COLO829 (cell line): Measurements from ENCODE around the gene PRELID3B.
"Not testable (repeated sequence)": the region's sequence is repeated elsewhere in the genome, so short reads cannot be mapped to it uniquely, and the experiment has no call there.

Experiments used
- DNase-seq: peaks from one replicate; pipeline ENCODE4 v3.0.0; 2012; ENCODE audit warnings: low spot score

PRELID3B gene

DNA sequence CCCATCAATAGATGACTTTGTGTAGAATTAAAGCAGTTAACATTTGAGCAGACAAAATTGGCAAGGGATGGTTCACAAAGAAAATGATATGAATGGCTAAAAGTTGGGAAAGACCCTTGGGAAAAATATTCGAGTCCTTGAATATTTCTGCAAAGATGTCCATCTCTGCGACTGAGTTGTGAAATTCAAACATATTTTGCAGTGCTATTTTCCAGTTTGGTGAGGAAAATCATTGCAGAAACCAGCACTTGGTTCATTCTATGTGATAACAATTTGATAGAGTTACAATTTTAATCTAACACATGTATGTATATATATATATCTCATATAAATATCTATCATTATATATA, 6.1 kb upstream of the PRELID3B start:
- no peak for DNase-seq

DNA sequence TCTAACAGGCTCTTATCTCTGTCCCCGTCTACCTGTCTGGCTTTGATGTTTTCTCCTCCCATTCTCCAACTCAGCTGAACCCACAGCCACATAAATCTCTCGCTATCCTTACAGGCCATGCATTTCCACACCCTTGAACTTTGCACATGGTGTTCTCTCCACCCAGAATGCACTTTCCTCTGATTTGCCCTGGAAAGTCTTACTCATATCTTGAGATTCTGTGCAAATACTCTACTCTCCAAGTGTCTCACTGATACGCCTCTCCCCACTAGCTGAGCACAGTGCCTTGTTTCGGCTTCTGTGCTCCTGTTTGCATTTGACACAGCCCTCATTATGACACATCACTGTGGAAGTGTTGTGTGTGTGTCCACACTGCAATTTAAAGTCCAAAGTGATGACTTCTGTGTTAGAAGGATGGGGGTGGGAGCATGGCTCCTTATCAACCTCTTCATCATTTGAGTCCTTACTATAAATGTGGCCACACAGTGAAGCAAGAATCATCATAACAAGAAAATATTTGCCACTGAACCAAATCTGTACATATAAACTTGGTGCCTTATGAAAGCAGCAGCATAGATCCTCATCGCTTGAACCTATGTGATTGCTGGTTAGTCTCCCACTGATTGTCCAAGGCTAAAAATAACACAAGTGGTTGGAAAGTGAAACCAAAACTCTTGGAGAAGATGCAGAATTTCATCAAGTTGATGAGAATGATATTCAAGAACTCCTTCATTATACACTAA, 5.5 kb upstream of the PRELID3B start:
- no peak for DNase-seq

DNA sequence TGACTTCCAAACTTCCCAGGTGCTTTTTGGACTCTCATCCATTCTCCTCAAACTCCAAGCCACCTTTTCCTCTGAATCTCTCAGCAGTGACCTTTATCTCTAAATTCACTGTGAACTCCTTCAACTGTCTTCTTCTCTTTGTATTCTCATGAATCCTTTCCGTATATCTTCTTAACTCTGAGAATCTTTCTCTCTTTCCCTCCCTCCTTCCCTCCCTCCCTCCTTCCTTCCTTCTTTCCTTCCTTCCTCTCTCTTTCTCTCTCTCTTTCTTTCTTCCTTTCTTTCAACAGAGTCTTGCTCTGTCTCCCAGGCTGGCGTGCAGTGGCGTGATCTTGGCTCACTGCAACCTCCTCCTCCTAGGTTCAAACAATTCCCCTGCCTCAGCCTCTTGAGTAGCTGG, 4.3 kb upstream of the PRELID3B start:
- no peak for DNase-seq

DNA sequence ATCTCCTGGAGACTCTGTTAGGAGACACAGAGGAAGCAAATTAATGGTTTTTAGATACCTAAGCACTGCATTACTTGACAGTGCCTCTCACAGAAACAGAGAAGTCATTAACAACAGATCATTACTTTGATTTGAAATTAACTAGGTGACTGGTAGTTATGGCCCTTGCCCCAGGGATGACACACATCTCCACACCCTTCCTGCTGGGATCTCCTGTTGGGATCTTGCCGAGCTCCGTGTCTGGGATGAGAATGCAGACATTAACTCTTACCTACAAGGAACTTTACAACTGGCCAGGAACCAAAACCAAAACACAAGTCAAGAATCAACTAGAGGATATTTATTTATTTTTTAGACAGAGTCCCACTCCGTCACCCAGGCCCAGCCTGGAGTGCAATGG, 2.2 kb upstream of the PRELID3B start:
- no peak for DNase-seq

DNA sequence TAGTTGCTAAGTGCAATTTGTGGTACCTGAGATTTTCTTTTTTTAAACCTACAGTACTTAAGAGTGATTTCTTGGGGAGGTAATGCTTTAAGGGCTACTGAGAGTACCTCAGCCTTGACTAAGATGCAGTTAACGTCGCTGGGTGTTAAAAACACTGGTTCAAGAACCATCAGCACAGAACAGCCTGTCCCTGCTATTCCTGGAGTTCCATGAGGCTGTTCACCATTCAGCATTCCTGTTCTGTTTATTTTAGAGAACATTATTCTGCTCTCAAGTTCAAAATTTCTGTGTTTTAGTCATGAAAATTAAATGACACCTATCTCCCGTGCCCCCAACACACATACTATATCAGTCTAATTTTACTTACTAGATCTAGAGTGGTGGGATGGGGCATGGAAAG, 1.7 kb upstream of the PRELID3B start:
- DNase-seq: no peak

DNA sequence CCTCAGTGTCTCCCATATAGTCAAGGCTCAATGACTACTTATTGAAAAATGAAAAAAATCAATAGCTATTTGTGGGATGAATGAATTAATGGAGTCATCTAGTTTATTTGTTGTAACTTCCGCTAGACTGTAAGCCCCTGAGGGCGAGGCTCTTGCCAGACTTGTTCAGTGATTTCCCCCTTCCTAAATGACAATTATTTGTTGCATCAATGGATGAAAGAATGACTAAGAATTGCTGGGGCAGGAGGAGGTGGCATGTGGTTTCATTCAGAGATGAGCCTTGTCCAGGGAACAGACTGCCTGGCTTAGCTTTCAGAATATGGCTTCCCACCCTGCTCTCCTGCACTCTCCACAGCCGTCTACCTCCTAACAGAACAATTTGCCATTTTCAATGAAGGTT, 1.1 kb upstream of the PRELID3B start:
- peak; percentile 63 for DNase-seq

DNA sequence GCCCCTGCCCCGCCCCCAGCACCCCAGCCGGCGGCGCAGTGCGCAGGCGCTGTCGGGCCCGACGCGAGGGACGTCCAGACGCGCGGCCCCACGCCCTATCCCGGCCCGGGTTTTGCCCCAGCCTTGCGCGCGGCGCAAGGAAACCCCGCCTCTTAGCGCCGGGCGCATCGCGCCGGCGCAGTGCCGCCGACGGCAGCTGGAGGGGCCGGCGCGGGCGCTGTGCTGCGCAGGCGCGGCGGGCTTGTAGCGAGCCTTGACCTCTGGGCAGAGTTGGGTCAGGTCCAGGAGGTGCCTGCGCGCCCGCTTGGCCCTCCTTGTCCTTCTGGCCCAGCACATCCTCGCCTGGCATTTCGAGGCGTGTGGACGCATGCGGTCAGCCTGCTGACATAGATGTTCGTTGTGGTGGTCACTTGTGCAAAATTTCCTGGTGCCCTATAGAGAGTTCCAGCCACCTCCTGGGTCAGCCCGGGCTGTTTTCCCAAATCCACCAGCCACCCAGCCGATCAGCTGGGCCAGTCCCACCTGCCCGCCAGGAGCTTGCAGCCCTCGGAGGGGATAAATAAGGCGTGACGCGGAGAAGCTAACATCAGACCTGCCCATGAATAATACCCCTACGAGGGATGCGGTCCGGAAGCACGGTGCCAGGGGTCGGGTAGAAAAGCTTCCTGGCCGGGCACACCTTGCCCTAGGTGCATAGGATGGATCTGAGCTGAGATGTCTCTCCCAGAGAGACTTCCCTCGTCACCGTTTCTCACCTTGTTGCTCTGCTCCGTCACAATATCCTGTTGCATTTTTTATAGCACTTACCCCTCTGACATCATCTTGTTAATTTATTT, 428 bp upstream of the PRELID3B start:
- peak; percentile 99 for DNase-seq

DNA sequence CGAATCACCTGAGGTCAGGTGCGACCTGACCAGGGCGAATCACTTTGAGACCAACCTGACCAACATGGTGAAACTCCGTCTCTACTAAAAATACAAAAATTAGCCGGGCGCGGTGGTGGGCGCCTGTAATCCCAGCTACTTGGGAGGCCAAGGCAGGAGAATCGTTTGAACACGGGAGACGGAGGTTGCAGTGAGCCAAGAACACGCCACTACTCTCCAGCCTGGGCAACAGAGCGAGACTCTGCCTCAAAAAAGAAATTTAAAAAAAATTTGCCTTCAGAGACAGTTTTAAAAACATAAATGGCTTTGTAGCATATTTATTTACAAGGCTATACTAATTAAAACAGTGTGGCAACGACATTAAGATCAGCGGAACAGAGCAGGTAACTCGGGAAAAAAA, 1.1 kb downstream of the PRELID3B start:
- DNase-seq: not testable (repeated sequence)

DNA sequence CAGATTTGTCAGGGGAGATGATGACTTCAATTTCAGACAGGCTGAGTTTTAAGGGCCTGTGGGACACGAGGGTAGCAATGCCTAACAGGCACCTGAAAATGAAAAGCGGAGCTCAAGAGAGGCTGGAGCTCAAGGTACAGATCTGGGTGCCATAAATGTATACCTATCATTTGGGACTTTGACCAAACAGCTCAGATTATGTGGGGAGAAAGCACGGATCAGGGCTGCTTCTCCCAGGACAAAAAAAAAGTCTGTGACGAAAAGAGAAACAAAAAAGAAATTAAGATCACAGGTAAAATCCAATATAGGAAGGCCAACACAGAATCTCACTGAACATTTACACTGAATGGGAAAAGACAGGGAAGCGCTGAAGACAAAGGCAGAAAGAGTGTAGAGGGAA, 1.9 kb downstream of the PRELID3B start:
- DNase-seq: no peak

DNA sequence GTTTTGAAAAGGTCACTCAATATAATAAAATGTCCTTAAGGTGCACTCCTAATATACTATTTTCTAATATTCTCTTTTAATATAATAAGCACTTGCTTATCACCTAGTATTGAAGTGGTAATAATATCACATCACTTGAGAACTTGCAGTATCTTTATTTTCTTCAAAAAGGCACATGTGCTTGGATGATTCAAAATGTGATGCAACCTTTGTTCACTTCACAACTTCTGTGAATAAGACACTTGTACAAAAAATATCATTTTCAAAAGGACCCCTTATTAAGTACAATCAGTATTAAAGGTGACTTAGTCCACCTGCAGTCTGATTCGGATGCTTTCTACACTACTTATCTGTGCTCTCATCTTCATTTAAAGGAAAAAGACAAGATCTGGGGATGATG, 3.4 kb downstream of the PRELID3B start:
- DNase-seq: no peak

DNA sequence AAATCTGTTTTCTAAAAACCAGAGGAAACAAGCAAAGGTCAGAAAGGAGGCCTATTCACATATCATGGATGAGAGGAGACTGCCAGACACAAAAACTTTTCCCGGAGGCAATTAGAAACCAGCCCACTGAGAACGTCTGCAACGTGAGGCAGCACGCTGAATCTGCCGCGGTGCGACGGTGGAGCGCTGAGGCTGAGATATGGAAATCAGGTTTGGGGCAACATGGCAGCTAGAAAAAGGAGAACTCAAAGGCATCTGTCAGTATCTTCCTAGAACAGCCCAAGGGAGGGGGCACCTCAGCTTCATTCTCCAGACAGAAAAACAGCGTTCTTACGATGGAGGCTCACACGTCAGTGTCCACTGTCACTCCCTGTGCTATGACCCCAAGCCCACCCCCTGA, 5.2 kb downstream of the PRELID3B start:
- no peak for DNase-seq

DNA sequence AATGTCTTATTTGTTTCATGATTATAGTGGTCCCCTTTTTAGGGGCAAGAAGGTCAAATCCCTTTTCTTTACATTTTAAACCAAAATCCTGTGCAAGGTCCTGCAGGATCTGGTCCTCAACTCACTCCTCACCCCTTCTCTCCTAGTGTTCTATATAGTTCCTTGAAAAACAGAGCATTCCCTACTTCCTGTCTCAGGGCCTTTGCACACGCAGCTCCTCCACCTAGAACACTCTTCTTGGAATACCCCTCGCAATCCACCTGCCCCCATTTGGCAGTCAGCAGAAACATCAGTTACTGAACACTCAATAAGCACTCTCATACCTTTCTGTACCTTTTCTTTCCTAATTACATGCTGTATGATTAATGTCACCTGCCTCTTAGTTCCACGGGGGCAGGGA, 7.2 kb downstream of the PRELID3B start:
- DNase-seq: no peak

DNA sequence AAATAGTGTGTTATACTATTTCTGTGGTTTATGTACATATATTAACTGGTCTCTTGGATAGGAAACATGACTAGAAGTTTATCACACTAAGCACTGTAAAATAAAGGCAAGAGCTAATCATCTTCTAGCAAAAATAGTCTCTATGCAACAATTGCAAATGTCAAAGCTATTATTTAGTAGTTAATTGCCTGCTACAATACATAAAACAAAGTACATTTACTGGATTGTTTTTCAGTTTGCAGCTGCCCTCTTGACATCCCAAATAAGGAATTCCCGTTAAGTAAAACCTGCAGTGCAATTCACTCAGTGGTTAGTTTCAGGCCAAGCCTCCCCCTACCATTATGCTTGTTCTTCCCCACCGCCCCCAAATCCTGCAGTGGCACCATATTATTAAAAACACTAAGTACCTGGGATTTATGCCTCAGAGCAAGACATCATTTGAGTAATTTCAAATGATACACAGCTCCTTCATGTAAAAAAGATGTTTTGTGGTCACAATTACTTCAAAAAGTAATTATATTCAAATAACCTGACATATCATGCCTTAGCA, 8.9 kb downstream of the PRELID3B start:
- DNase-seq: no peak

DNA sequence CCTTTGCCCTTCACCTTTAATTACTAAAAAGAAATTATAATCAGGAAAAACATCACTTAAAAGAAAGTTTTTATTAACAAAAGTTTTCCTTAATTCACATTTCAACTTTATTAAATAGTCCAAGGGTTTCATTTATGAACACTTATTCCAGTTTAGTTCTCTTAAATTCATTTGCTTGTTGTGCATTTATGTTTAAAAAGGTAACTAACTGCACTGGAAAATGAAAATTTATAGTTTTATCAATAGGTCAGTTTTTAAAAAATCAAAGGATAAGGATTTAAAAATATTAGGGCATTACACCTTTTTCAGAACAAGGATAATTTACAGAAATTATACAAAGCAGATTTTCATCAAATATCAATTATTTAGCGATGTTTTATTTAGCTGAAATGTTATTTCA, 9.5 kb downstream of the PRELID3B start:
- no peak for DNase-seq

DNA sequence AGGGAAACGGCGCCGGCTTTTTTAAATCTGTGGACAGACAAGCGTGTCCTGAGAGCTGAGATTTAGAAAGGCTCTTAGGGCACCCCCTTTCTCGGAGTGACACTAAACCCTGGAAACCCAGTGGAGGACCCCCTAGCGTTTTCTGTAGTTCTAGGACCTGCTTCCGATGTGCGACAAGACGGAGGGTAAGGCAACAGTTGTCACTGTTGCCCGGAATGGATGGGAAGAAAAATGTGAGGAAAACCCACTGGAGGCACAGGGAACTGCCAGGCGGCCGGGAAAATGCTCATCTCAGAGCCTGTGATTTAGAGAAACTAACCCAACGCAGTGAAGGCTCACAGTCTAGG, 9.9 kb downstream of the PRELID3B start:
- DNase-seq: no peak

DNA sequence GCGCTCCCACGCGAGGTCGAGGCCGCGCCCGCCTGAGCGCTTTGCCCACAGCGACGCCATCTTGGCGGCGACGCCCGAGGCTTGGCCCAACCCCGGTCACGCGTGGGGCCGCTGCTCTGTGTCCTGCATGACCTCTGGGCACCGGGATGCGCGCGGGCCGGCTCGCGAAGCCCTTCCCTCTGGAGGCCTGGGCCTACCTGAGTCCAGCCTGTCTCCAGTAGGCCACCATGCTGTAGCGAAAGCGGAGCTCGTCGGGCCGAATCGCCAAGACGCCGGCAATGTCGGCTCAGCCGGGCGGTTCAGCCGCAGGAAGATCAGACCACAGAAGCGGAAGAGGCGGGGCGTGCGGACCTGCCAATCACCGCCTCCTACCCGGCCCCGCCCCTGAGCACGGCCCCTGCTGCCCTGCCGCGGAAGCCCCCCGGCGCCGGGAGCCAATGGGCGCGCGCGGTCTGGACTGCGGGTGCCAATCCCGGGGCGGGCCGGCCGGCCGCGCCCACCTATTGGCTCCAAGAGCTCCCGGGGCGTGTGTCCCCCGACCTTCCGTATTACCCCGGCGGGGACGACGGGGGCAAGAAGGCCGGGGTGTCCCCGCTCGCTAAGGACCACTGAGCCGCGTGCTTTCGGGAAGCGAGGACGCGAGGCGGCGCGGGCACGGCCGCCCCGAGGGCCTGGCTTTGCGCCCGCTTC, 10.4 kb downstream of the PRELID3B start, which contains the start of gene ATP5F1E:
Gene ATP5F1E (minus strand): TSS at position 313 of the 690 bp plus-strand sequence. CDS start 84 bp downstream, at position 229.
- peak; percentile 87 for DNase-seq

DNA sequence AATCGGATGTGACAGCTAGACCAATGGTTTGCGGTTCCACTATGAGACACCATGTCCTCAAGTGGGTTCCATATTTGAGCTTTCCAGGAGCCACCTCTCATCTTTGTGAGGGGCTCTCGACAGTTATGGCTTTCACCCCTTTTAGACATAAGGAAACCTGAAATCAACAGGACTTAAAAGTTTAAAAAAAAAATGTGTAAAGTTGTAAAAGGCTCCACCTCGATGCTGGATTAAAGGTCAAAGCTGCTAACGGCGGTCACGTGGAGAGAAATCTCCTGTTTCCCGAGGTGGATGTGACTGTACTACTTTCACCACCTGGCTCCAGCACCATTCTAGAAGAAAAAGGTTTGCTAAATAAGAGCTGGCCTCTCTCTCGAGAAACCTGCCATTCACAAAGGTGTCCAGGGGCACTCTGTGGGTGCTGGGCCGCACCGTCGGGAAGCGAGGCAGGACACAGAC, 11.0 kb downstream of the PRELID3B start:
- no peak for DNase-seq

DNA sequence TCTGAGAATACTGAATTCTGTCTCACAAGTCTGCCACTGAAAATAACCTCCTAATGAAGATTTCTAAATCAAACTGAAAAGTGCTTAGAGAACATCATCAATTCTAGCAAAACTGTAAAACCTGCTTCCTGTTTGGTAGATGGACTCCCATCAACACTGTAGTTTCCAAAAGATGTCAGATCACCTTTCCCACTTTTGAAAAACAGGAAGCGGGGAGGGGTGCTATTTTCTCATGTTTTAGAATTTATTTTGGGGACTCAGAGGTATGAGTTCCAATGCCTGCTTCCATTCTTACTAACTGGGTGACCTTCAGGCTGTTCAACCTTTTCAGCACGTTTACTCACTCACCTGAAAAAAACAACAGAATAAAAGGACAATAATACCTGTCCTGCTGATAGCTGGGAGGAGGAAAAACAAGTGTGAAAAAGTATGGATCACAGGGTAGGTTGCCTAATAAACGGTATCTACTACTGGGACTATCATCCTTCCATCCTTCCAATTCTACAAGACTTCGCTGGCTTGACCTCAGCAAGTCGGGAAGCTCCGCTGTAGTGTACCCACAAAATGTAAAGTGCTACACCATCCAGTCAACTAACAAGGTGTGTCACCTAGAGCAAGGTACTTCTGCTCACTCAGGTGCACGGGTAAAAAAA, 11.5 kb downstream of the PRELID3B start:
- DNase-seq: no peak

DNA sequence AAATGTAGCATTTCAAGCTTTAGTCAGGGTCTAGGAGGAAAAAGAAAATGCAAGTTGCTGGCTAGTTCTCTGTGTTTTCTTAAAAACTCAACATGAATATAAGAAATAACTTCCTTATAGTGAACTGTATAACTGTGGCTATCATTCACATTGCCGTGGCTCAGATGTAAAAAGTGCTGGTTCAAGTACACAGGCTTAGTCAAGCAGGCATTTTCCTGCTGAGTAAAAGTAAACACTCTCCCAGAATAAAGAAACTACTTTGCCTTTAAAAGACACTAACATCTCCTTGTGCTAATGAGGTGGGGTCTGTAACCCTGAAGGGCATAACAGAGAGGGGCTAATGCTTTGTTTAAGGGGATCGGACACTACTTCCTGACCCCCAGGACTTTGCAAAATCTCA, 13.8 kb downstream of the PRELID3B start:
- no peak for DNase-seq

DNA sequence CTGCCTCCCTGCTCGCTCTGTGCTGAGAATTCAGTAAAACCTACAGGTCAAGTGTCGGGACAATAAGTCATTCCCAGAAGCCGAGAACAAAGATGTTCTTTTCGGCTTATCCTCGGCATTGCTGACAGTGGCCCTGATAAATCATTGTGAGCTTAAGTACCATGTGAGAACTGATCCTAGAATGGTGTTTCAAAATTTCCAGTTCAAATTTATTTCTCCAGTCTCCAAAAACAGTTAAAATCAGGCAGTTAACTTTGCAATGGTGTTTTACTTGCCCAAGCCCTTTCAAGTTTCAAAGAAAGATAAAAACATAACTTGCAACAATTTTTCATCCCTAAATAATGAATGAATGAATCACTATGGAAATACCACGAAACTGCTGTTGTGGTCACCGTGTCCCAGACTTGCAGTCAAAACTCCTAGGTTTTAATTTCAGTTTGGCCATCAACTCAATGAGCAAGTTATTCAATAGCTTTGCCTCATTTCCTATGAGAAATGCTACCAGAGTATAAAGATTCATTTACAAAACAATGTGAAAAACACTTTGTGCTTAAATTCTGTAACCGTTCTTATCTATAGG, 14.8 kb downstream of the PRELID3B start:
- DNase-seq: no peak

DNA sequence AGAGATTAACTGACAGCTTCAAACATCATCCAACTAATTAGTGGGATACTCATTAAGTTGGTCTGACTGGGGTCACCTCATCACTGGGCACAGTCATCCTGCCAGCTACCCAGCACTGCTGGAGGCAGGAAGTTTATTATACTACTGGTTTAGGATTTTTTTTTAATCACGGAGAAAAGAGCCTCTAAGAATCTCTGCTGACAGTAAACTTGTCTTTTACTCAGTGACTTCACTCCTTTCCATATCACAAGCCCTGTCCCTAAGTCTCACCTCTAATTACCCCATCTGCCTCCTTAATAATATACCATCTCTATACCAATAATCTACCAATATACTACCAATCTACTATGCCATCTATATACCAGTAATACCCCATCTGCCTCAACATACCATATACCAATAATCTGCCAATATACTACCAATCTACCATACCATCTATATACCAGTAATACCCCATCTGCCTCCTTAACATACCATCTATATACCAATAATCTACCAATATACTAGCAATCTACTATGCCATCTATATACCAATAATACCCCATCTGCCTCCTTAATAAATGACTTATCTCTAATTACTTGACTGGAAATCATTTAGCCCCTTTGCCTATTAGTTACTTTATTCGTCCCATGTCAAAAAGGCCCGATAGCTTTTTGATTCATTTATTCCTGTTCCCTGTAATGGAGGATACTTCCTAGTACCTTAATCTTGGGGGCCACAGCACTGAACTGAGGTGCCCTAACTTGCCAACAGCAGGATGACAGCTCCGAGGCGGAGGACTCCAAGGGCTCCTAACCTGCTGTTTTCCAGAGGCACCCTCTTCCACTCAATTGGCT, 15.5 kb downstream of the PRELID3B start:
- no peak for DNase-seq
